HG02798 (cell line): ENCODE results near the gene ANKRD17.
"Not testable (repeated sequence)": the region's sequence is repeated elsewhere in the genome, so short reads cannot be mapped to it uniquely, and the experiment has no call there.

Source experiments
- ATAC-seq: cut with Tn5 transposase; IDR thresholded peaks from one replicate; pipeline ENCODE4 v1.9.1; 2021; ENCODE audit warnings: mild to moderate bottlenecking; ENCODE audit not compliant: unreplicated experiment, poor library complexity

ANKRD17 gene

GRCh38 chr4:73258686-73259570, at the start of gene ANKRD17:
Gene ANKRD17 (minus strand): TSS chr4:73258798. CDS start chr4:73258668, 130 bp downstream.
- ATAC-seq, result peak; percentile 88

- ATAC-seq, result peak; percentile 48
These were observed 49.7 kb upstream of the ANKRD17 start for GRCh38 chr4:73308286-73308685.

GRCh38 chr4:73303711-73304110, 45.1 kb upstream of the ANKRD17 start:
- no peak for ATAC-seq

GRCh38 chr4:73299548-73300280, 41.1 kb upstream of the ANKRD17 start:
- no peak for ATAC-seq

GRCh38 chr4:73292661-73293060, 34.1 kb upstream of the ANKRD17 start:
- not testable (repeated sequence) for ATAC-seq

- no peak for ATAC-seq
These were observed 23.4 kb upstream of the ANKRD17 start for GRCh38 chr4:73281982-73282381.

- no peak for ATAC-seq
These were observed 22.8 kb upstream of the ANKRD17 start for GRCh38 chr4:73281396-73281795.

- no peak for ATAC-seq
These were observed 18.6 kb upstream of the ANKRD17 start for GRCh38 chr4:73277201-73277600.

- no peak for ATAC-seq
These were observed 16.7 kb upstream of the ANKRD17 start for GRCh38 chr4:73275318-73275654.

GRCh38 chr4:73272816-73273215, 14.2 kb upstream of the ANKRD17 start:
- no peak for ATAC-seq

- ATAC-seq, result no peak
These were observed 8.5 kb upstream of the ANKRD17 start for GRCh38 chr4:73267050-73267449.

GRCh38 chr4:73259571-73260090, 1.0 kb upstream of the ANKRD17 start:
- peak; percentile 3 for ATAC-seq

GRCh38 chr4:73258436-73258685, 237 bp downstream of the ANKRD17 start:
- ATAC-seq, result peak; percentile 36

- no peak for ATAC-seq
These were observed 755 bp downstream of the ANKRD17 start for GRCh38 chr4:73257651-73258435.

GRCh38 chr4:73257234-73257633, 1.4 kb downstream of the ANKRD17 start:
- peak; percentile 26 for ATAC-seq

GRCh38 chr4:73255847-73256246, 2.8 kb downstream of the ANKRD17 start:
- not testable (repeated sequence) for ATAC-seq

- ATAC-seq, result no peak
These were observed 6.6 kb downstream of the ANKRD17 start for GRCh38 chr4:73252001-73252400.

- no peak for ATAC-seq
These were observed 7.2 kb downstream of the ANKRD17 start for GRCh38 chr4:73251384-73251783.

- no peak for ATAC-seq
These were observed 8.0 kb downstream of the ANKRD17 start for GRCh38 chr4:73250642-73251041.

- ATAC-seq, result no peak
These were observed 9.8 kb downstream of the ANKRD17 start for GRCh38 chr4:73248821-73249220.

GRCh38 chr4:73248416-73248815, 10.2 kb downstream of the ANKRD17 start:
- ATAC-seq, result no peak
